GM18508 (cell line): ENCODE results near the gene PAX5.

Source experiments
- ATAC-seq: cut with Tn5 transposase; IDR thresholded peaks from one replicate; pipeline ENCODE4 v1.9.1; 2021; ENCODE audit warnings: moderate number of reproducible peaks; ENCODE audit not compliant: insufficient read depth, unreplicated experiment

Gene PAX5

DNA sequence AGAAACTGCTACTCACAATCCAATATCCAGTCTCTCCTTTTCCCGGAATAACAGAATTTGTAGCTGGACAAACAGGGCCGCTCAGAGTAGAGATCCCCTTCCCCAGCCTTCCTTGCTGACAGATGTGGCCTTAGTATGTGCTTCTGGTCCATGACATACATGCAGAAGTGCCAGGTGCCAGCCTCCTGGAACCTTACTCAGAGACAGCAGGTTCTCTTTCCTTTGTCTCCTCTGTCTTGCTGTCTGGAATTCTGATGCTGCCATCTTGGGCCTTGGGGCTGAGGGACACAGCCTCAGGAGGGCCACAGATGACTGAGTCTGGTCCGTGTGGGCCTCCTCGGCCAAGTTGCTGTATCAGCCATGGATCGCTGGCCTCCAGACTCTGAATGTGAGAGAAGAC, 210.1 kb downstream of the PAX5 start:
- no peak for ATAC-seq

DNA sequence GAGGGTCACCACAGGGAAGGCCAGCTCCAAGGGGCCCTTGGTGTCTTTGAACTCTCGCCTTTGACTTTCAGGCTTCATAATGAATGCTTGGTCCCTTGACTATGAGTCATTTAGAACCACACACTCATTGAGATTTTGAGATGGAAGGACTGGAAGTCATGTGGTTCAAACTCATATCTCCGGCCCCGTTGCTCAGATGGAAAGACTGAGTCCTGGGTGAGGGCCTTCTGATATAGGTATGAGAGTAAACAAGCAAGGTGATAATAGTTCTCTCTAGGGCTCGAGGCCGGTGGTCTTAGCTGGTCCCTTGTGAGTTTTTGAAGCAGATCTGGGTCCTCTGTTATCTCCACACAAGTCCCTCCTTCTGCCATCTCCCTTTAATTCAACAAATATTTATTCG, 210.6 kb downstream of the PAX5 start:
- ATAC-seq: no peak

DNA sequence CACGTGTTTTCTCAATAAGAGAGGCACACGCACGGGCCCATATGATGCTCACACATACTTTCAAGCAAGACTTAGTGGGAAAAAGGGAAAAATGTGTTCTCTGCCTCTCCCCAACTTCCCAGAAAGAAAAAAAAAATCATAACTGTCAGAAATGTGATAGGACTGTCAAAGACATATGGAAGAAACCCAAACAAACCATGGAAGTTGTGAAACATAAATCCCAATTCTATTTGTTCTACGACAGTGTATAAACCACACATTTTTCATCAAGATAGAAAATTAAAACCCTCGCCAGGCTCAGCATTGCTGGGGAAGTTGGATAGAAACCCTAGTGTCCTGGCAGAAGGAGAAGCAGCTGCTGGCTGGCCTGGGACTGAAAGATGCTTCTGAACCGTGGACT, 211.9 kb downstream of the PAX5 start:
- no peak for ATAC-seq

DNA sequence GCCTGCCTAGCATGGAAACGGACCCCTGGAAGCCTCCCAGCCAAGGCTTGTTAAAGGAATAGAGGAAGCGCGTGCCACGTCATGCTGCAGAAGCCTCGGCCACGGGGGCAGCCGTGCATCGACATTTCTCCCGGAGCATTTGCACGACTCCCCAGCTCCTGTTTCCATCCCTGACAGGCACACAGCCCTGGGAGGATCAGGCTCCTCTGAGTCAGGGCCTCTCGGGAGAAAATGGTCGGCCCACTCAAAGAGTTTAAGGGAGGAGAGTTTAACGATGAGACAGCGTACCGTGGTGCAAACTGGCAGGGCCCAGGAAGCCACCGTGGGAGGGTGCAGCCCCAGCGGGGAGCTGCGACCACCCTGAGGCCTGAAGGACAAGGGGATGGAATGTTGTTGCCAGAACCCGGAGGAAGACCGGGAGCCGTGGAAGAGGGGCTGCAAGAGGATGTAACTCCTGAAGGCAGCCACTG, 213.6 kb downstream of the PAX5 start:
- ATAC-seq: no peak

DNA sequence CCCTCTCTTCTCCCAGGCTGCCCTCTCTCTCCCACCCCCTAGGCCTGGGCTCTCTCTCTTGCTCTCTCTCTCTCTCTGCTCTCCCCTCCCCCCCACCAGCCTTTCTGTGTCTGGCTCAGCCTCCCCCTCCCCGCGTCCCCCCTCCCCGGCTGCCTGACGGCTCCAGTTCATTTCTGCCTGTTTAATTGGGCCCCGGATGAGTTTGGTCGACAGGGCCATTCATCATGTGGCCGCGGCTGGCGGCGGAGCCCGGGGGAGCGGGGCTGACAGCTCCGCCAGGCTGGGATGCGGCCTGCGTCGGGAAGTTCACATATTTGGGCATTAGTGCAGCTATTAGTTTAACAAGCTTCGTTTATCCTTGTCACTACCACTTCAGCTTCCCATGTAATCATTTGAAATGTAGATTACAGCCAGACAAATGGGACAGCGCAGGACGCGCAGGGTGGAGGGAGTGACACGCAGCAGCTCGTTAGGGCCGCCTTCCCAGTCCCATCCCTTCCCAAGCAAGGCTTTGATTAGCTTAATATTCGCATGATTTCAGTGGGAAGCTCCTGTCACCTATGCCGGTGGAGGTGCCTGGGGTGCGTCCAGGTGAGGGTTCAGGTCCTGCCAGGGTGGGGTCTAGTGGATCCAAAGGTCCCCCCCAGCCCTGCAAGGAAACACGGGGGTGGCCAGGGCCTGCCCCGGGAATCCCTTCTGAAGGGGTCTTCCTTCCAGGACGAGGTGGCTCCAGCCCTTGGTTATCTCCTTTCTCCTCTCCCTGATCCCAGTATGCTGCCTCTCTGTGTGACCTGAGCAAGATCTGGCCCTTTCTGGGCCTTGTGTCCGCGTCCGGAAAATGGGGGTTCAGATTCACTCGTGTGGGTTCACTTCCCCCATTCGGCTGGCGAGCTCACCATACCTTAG, 214.8 kb downstream of the PAX5 start:
- no peak for ATAC-seq

DNA sequence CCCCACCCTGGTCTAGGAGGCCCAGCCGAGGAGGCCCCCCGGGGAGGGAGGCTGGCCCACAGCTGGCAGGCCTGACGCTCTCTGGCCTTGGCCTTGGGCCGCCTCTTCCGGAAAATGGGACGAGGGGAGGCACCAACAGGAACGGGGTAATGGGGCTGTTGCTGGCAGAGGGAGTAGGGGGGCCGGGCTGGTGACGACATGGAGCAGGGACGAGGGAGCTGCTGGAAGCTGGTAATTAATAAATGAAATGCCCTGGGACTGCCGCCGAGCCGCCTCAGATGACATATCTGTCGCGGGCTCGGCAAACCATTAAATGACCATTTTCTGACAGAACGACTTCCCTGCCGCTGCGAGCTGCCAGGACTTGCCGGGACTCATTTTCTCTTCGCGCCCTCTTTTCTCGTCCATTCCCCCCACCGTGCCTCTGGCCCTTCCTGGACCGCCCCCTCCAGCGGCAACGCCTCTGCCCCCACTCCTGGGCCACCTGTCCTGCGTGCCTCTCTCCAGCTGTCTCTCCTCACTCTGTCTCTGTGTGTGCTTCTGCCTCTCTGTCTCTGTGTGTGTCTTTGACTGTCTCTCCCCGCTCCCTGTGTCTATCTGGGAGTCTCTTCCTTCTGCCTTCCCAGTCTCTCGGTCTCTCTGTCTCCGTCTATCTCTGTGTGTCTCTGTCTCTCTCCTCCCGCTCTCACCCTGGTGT, 215.7 kb downstream of the PAX5 start:
- no peak for ATAC-seq

DNA sequence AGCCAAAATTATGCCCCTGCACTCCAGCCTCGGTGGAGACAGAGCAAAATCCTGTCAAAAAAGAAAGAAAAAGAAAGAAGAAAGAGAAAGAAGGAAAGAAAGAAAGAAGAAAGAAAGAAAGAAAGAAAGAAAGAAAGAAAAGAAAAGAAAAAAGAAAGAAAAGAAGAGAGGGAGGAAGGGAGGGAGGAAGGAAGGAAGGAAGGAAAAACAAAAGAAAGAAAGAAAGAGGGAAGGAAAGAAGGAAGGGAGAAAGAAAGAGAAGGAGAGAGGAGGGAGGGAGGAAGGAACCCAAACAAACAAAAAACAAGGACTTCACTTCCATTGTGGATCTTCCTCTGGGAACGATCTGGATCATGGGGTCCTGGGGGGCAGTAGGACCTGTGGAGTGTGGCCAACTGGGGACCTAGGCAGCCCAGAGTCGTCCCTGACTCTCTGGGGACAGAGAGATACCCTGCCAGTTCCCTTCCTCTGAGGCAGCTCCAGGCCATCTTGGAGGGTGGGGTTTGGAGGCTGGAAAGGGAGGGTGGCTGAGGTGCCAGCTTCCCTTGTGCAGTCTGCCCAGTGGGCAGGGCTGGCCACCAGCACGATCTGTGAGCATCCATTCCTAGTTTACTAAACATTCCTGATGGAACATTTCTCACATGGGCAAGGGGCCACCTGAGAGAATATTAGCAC, 216.8 kb downstream of the PAX5 start:
- ATAC-seq: no peak

DNA sequence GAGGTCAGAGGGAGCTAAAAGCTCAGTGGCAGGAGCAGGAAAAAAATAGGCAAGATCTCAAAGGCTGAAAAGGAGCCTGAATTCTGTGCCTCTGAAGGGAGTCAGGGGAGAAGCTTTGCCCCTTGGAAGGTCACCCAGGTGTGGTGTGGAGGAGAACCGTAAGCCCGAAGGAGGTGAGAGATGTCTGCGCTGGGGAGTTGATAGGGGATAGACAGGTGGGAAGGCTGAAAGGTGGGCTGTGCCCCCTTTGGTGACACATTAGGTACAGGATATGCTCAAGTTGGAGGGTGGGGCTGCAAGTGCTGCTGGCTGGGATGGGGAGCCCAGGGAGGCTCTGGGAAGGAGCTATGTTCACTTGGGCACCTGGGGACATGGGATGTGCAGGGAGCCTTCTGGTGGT, 217.7 kb downstream of the PAX5 start:
- no peak for ATAC-seq

DNA sequence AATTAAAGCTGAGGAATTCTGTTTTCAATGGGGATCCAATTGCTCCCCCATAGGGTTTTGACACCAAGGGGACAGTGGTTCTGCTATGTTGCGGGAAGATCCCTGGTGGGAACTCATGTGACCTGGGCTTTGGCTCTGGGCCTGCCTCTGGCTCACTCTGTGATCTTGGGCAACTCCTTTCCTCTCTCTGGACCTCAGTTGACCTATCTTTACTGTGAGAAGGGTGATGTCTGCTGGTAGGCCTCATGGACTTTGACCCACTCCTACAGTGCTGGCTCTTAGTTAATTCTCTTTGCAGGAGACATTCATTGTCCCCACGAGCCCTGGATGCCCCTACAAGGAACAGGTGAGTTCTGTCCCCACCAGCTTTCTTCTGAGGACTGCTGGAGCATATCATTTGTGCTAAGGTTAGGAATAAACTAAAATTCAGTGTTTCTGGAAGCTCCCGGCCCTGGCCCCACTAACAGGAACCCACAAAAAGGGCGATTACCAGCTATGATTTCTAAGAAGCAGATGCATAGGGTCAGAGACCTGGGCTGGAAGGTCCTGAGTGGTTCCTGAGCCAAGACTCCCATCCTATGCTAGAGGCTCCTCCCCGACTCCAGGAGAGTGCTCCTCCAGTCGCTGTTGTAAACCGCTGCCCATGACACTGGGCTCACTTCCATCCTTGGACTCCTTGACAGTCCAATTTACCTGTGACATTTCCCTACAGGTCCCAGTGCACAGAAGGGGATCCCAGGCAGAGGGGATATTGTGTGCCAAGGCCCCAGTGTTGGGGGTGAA, 218.3 kb downstream of the PAX5 start:
- no peak for ATAC-seq

DNA sequence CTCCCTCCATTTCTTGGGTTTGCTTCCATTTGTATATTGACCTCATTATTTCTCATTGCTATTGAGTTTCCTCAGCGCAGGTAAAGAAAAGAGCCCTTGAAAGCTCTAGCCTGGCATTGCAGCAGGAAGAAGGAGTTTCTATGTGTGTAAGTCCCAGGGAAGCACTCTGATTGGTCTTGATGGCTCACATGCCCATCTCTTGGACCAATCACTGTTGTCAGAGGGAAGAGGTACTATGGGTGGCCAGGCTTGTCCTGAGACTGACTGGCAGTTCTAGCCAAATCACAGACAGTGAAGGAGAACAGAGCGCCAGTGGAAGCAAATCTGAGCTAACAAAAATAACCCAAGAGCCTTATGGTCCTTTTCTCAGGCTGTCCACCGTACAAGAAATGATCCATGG, 219.0 kb downstream of the PAX5 start:
- ATAC-seq: no peak

DNA sequence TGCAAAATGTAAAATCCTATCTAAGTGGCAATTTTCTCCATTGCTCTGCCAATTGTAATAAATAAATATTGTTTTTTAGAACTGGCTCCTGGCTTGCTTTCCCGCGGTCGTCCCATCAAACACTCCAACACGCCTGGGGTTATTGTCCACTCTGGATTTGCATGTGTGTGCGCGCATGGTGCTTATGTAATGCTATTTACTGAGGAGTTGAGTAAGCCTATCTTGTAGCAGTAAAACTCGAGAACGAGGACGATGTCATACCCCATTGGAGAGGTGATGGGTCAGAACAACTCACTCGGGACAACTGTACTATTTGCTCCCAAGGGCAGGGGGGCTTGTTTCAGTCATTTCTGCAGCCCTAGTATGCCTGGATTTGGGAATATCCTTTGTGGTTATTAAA, 220.9 kb downstream of the PAX5 start:
- ATAC-seq: no peak

DNA sequence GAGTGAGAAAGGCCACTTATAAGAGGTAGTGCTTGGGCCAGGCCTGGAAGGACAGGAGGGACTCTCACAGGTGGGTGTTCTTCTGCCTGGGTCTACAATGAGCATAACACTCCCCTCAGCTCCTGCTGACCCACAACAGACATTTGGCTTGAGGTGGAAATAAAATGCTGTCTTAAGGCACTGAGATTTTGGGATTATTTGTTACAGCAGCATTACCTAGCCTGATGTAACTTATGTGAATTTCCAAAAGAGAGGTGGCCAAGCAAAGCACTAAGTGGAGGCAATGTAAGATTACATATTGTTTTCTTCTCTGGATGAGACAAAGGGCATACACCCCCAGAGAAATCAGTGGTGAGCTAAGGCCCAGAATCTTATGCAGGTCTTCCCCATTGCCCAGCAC, 221.5 kb downstream of the PAX5 start:
- no peak for ATAC-seq

DNA sequence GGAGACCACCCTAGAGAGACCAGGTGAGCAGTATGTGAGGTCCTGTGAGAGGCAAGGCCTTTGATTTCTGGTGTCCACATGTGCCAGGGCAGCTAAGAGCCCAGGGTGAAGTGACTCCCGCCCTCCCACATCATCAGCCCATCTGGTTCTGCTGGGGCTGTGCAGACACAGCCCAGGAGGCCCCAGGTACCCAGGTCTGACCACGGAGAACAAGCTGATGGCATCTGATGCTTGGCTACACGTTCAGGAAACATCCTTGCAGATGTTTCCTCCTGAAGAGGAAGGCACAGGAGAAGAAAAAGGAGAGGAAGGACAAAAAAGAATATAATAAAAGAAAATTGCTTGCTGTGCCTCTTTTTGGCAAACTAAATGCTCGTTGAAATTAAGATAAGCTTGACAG, 225.8 kb downstream of the PAX5 start:
- ATAC-seq: no peak

DNA sequence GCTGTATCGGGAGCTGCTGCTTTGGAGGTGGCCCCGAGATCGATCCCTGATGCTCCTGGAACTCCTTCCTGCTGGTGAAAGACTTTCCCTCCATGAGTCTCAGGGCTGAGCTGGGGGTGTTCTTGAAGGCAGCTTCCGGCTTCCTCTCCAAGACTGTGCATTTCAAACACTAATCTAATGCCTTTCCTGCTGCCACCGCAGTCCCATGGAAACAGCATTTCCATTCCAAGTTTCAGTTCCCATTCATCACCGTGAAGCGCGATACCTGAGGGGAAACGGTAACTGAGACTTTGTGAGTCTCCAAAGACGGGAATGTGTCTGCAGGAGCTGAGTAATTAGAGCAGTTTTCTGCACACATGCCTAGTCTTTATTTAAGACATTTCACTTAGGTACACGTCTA, 230.1 kb downstream of the PAX5 start:
- no peak for ATAC-seq

DNA sequence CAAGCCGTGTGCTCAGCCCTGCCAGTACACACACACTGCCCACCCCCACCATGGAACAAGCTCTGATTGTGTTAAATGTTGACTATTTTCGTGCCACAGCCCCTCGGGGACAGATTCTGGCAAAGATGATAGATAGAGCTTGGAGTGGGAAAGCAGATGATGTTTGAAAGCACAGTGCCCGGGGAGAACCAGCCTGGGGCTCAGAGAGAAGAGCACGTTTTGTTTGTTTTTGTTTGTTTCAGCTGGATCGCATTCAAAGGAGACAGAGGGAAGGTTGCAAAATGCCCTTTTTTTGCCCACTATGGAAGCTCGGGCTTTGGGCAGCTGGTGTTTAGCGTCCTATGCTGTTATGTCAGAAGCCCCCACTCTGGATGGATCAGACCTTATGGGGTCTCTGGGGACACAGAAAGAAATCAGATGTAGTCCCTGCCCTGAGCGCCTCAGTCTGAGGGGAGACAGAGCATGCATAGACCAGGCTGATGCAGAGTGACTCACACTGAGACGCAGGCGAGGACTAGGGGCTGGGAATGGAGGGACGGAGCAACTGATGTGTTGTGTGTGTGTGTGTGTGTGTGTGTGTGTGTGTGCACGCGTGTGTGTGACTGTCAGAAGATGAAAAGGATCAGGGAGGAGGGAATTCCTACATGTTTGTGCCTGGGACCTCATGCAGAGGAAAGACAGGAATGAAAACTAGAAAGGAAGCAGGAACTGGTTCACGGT, 231.7 kb downstream of the PAX5 start:
- ATAC-seq: no peak

DNA sequence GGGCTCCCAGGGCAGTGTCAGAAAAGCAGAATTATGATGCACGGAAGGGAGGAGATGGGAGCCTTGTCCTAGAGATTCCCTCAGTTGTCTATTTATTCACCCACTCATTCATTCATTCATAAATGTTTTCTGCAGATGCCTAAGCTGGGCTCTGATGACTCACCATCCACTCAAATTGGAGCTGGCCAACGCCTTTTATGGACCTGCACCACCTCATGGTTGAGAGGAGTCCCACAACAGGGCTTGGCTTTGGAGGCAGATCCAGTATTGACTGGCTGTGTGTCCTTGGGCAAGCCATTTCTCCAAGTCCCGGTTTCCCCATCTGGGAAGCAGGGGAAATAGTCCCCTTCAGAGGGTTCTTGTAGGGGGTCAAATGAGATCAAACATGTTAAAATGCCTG, 233.6 kb downstream of the PAX5 start:
- no peak for ATAC-seq

DNA sequence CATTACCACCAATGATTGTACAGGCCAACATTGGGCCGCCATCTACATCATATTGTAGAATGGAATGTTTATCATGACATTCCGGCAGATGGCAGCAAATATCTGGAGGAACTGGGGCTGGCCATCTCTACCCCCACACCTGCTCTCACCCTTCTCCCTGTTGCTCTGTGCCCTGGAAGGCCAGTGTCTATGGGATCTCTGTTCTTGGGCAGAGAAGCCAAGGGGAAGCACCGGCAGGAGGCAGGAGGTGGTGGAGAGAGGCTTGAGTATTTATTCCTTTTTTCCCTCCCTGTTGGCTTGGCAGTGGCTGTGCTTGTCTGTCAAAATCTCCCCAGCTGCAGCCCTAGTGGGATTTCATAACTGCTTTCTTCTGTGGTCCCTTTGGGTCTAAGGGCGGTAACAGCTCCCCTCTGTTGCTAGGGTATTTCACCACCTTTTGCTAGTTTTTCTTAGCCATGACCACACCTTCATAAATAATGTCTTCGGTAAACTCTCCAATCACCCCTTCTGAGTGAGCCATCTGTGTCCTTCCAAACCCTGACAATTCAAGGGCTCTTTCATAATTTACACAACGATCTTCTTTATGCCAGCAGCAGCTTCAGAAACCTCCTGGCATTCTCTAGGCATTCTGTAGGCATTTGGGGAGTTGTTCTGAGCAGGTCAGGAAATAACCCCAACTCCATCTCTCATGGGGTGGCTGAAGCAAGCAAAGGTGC, 235.6 kb downstream of the PAX5 start:
- ATAC-seq: no peak

DNA sequence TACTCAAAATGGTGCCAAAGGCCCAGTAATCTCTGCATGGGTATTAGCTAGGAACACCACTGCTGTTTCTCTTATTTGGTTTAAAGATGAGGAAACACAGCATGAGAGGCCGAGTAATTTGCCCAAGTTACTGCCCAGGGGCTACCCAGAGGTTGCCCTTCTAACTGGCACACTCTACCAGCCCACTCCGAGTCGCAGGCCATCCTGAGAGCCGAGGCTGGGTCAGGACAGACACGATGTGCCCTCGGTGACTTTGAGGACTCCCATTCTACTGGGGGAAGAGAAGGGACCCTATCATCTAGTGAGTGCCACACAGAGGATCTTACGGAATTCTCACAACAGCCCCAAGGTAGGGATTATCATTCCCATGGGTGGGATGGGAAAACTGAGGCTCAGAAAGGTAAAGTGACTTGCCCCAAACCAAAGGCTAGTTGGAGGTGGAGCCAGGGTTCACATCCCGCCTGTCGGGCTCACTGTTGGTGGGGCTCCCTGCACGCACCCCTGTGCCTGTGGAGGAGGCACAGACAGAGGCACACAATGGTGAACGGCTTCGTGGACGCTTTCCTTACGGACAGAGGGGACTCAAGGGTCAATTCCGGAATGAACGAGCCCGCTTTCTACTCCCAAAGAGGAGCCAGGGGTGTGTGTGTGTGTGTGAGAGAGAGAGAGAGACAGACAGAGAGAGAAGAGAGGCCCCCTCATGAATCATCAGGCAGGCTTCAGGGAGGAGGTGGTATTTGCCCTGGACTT, 236.4 kb downstream of the PAX5 start:
- no peak for ATAC-seq
